ENCODE data around the gene B3GALT4. TPM values are rescaled to one million over a fixed set of nuclear protein-coding genes. Genes with fewer than 3 reads are reported as not detected.

Gene B3GALT4
- total and polyA plus RNA-seq, 2 of the 13 experiments (the other 11 are each of a cell fraction or from before 2014, with no cell fraction given), result 0.04 to 0.27 TPM

GRCh38 chr6:33248932-33249731 lies 27.8 kb upstream of the B3GALT4 start (continued):
- no peak for TF ChIP-seq ZNF75D (CRISPR knock-in tag; IDR thresholded peaks at IDR 0.05; ENCODE audit: borderline replicate concordance)
- TF ChIP-seq CERS6 (CRISPR knock-in tag; IDR thresholded peaks at IDR 0.05), result no peak
- TF ChIP-seq SRSF4 (IDR thresholded peaks at IDR 0.05; ENCODE audit: low read depth, low read length, poor library complexity, severe bottlenecking), result peak; percentile 67
- peak; percentile 85 for TF ChIP-seq MEIS1 (CRISPR knock-in tag; IDR thresholded peaks at IDR 0.05; ENCODE audit: borderline replicate concordance)
- peak; percentile 69 for TF ChIP-seq ZMYM4 (CRISPR knock-in tag; IDR thresholded peaks at IDR 0.05)
- TF ChIP-seq YEATS4 (CRISPR knock-in tag; IDR thresholded peaks at IDR 0.05; ENCODE audit: borderline replicate concordance), result peak; percentile 62; the same call in 1 of the 2 replicates
- TF ChIP-seq CENPX (CRISPR knock-in tag; IDR thresholded peaks at IDR 0.05), result no peak
- no peak for TF ChIP-seq GPBP1L1 (CRISPR knock-in tag; IDR thresholded peaks at IDR 0.05)
- peak; percentile 64; the same call in 1 of the 2 replicates for TF ChIP-seq MXD4 (CRISPR knock-in tag; IDR thresholded peaks at IDR 0.05)
- no peak for TF ChIP-seq ONECUT2 (CRISPR knock-in tag; IDR thresholded peaks at IDR 0.05)
- TF ChIP-seq KAT7 (CRISPR knock-in tag; IDR thresholded peaks at IDR 0.05; ENCODE audit: borderline replicate concordance), result peak; percentile 78
- TF ChIP-seq GLI4 (CRISPR knock-in tag; IDR thresholded peaks at IDR 0.05; ENCODE audit: borderline replicate concordance), result no peak
- no peak for TF ChIP-seq ZNF431 (CRISPR knock-in tag; IDR thresholded peaks at IDR 0.05; ENCODE audit: borderline replicate concordance, low read depth)
- TF ChIP-seq ZNF17 (CRISPR knock-in tag; IDR thresholded peaks at IDR 0.05), result no peak
- no peak for TF ChIP-seq SOX13 (IDR thresholded peaks at IDR 0.05)
- peak in 1 of 2 experiments; percentile 68; a peak in 3 of 4 replicates for TF ChIP-seq SOX13 (CRISPR knock-in tag; conservative IDR thresholded peaks at IDR 0.05 in 1 of 2, IDR thresholded peaks at IDR 0.05 in 1 of 2)
- peak; percentile 87 for TF ChIP-seq PHF21A (CRISPR knock-in tag; IDR thresholded peaks at IDR 0.05)
- TF ChIP-seq HOXA3 (CRISPR knock-in tag; IDR thresholded peaks at IDR 0.05), result peak; percentile 70
- TF ChIP-seq TBX3 (IDR thresholded peaks at IDR 0.05; ENCODE audit: borderline replicate concordance), result peak; percentile 52; the same call in 1 of the 2 replicates
- no peak for TF ChIP-seq BHLHE40 (IDR thresholded peaks at IDR 0.05; ENCODE audit: low read length)
- TF ChIP-seq RFX1 (IDR thresholded peaks at IDR 0.05), result no peak
- TF ChIP-seq ZNF225 (CRISPR knock-in tag; IDR thresholded peaks at IDR 0.05), result peak; percentile 95
- TF ChIP-seq FLYWCH1 (CRISPR knock-in tag; IDR thresholded peaks at IDR 0.05), result no peak
- no peak for TF ChIP-seq SKIL (CRISPR knock-in tag; IDR thresholded peaks at IDR 0.05; ENCODE audit: borderline replicate concordance)
- TF ChIP-seq NFKB2 (CRISPR knock-in tag; IDR thresholded peaks at IDR 0.05; ENCODE audit: borderline replicate concordance), result peak; percentile 55; the same call in 1 of the 2 replicates
- peak; percentile 25; the same call in 1 of the 2 replicates for TF ChIP-seq ZNF7 (CRISPR knock-in tag; IDR thresholded peaks at IDR 0.05)
- no peak for TF ChIP-seq ZEB1 (IDR thresholded peaks at IDR 0.05; ENCODE audit: insufficient replicate concordance, low read depth)
- TF ChIP-seq ZFP1 (CRISPR knock-in tag; IDR thresholded peaks at IDR 0.05), result no peak
